Natural killer cell (primary cell): ENCODE measurements around the gene SLC25A26. TPM values are rescaled to one million over a fixed set of nuclear protein-coding genes. Genes with fewer than 3 reads are reported as not detected.
A peak's percentile ranks its signal among the peaks of the same experiment; 100 is the strongest.

Experiments used
- ATAC-seq, 3 donors: fragments of 150-1000 bp in 2 of 3; fragments of 200-7000 bp in 1 of 3; cut with Tn5 transposase; 1 replicate in 1 of 3; 2 replicates in 2 of 3; pipeline ENCODE4 v1.10.0; 2021; ENCODE audit warnings: mild to moderate bottlenecking in 2 of 3, moderate library complexity in 2 of 3
- DNase-seq, 2 donors: peaks; one replicate each; pipeline versions ENCODE4 v3.0.0 to v3.0.0-alpha.2; 2013 to 2021; ENCODE audit warnings: mixed read lengths in 1 of 2
- H3K27ac ChIP-seq: one replicate; pipeline ENCODE4 v1.5.1; 2013; ENCODE audit warnings: mild to moderate bottlenecking, low read length
- H3K27me3 ChIP-seq: one replicate; pipeline ENCODE4 v1.6.1; 2013; ENCODE audit warnings: low read length; ENCODE audit not compliant: control insufficient read depth, insufficient read depth
- H3K36me3 ChIP-seq: one replicate; pipeline ENCODE4 v1.6.1; 2013; ENCODE audit warnings: low read length; ENCODE audit not compliant: control insufficient read depth, insufficient read depth
- H3K4me1 ChIP-seq: one replicate; pipeline ENCODE4 v1.6.1; 2013; ENCODE audit warnings: low read length; ENCODE audit not compliant: control insufficient read depth, insufficient read depth
- H3K4me3 ChIP-seq: one replicate; pipeline ENCODE4 v1.5.1; 2013; ENCODE audit warnings: low read length
- H3K9me3 ChIP-seq: one replicate; pipeline ENCODE4 v1.6.1; 2013; ENCODE audit warnings: low read length; ENCODE audit not compliant: control insufficient read depth, insufficient read depth
- H3K27ac Mint-ChIP-seq, 2 donors: one replicate each; pipeline ENCODE4 v1.8.0; 2022; ENCODE audit warnings: mild to moderate bottlenecking in 2 of 2, mixed read lengths in 2 of 2, moderate library complexity in 1 of 2
- H3K27me3 Mint-ChIP-seq, 2 donors: one replicate each; pipeline ENCODE4 v1.8.0; 2022; ENCODE audit warnings: low read depth in 2 of 2, mixed read lengths in 2 of 2
- H3K36me3 Mint-ChIP-seq: one replicate; pipeline ENCODE4 v1.8.0; 2022; ENCODE audit warnings: mixed read lengths
- H3K4me1 Mint-ChIP-seq, 2 donors: one replicate each; pipeline ENCODE4 v1.8.0; 2022; ENCODE audit warnings: mixed read lengths in 2 of 2
- H3K4me3 Mint-ChIP-seq: one replicate; pipeline ENCODE4 v1.8.0; 2022; ENCODE audit warnings: mild to moderate bottlenecking, moderate library complexity, mixed read lengths
- H3K9me3 Mint-ChIP-seq, 2 donors: one replicate each; pipeline ENCODE4 v1.8.0; 2022; ENCODE audit warnings: mixed read lengths in 2 of 2
- WGBS: methylation state at CpG from one replicate; pipeline ENCODE4 v1.1.7; 2013; ENCODE audit warnings: missing lambda C conversion rate; ENCODE audit not compliant: insufficient coverage; 5-methylcytosine and 5-hydroxymethylcytosine counted together
- intact Hi-C: fragments of 100-400 bp; cut with micrococcal nuclease; formaldehyde crosslinking; loops from one replicate; pipeline ENCODE4 v1.14.2; 2022
- total RNA-seq, 4 donors: library from RNA; stranded (reverse); fragments of 120-200 nt in 1 of 4; gene quantifications; one replicate each; pipeline versions ENCODE4 v1.2.3 to v1.2.4, GENCODE V29; 2013 to 2022
- TF ChIP-seq, protein P1 (sequence below): fragments of 200-600 bp; IDR thresholded peaks from one replicate; pipeline ENCODE4 v1.8.0; 2022; ENCODE audit warnings: antibody characterized with exemption

Gene SLC25A26
- total RNA-seq, 3 donors from 2014 or later (not counting 1 experiment from before 2014, with no cell fraction given) = 18.4 to 23.9 (median 23.3) TPM

DNA sequence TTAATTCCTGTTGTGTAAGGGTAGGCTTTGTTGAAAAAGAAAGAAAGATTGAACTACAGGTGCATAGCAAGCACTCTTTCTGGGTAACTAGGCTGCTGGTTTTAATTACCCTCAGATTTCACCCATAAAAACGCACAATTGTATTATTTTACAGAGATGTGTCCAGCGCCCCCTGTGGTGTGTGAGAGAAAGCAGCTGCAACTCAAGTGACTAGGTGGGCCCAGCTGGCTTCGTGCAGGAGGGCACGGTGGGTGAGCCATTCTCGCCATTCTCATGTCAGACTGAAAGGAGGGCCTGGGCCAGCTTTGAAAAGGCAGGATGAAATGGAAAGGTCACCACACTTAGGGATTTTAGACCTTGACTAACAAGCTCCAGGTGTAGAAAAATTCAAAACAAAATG, 157.5 kb downstream of the SLC25A26 start:
- Histone ChIP-seq H3K36me3 (peaks cover 57% of the 10 kb centered on the region), H3K4me3 (no peak overlapping the region), H3K4me1 (no peaks in the 10 kb centered on the region), H3K9me3 (no peaks in the 10 kb centered on the region), H3K27me3 (no peaks in the 10 kb centered on the region), H3K27ac (no peak overlapping the region)
- H3K4me3 Mint-ChIP-seq = no peak overlapping the region
- no peaks in the 10 kb centered on the region for H3K27me3 Mint-ChIP-seq
- no peaks in the 10 kb centered on the region for H3K9me3 Mint-ChIP-seq
- TF ChIP-seq, protein P1, sequence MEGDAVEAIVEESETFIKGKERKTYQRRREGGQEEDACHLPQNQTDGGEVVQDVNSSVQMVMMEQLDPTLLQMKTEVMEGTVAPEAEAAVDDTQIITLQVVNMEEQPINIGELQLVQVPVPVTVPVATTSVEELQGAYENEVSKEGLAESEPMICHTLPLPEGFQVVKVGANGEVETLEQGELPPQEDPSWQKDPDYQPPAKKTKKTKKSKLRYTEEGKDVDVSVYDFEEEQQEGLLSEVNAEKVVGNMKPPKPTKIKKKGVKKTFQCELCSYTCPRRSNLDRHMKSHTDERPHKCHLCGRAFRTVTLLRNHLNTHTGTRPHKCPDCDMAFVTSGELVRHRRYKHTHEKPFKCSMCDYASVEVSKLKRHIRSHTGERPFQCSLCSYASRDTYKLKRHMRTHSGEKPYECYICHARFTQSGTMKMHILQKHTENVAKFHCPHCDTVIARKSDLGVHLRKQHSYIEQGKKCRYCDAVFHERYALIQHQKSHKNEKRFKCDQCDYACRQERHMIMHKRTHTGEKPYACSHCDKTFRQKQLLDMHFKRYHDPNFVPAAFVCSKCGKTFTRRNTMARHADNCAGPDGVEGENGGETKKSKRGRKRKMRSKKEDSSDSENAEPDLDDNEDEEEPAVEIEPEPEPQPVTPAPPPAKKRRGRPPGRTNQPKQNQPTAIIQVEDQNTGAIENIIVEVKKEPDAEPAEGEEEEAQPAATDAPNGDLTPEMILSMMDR = peak; percentile 59
- peak overlapping the region; percentile 34 to 51 for H3K27ac Mint-ChIP-seq
- H3K4me1 Mint-ChIP-seq = peaks cover 6% of the 10 kb centered on the region in 2 donors
- WGBS = 93% methylated on average over 5 of the region's 5 CpGs
- DNase-seq (peak in 1 of 2 donors; percentile 75), ATAC-seq (peak; percentile 36 to 54 (median 52))
- peaks cover 16% of the 10 kb centered on the region for H3K36me3 Mint-ChIP-seq
- intact Hi-C loops = no loop called here

DNA sequence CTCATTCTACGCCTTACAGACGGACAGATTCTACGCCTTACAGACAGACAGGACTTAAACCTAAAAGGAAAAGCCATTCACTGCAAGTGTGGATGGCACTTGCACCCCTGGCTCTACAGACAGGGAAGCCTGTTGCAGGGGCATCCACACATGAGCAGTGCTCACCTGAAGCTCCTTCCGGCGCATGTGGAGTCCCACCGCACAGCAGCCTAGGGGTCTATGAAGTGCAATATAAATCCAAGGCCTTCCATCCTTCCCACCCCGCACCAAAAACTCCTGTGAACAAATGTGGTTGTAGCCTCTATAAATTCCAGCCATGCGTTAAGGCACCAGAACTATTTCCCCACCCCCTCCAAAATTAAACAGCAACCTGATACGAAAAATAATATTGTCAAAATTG, 158.8 kb downstream of the SLC25A26 start:
- Mint-ChIP-seq H3K36me3 (peaks cover 16% of the 10 kb centered on the region), H3K4me1 (peaks cover 6% of the 10 kb centered on the region in 2 donors), H3K27ac (no peak overlapping the region), H3K9me3 (no peaks in the 10 kb centered on the region), H3K27me3 (no peaks in the 10 kb centered on the region), H3K4me3 (no peak overlapping the region)
- Histone ChIP-seq H3K9me3 (no peaks in the 10 kb centered on the region), H3K4me3 (no peak overlapping the region), H3K4me1 (no peaks in the 10 kb centered on the region), H3K27me3 (no peaks in the 10 kb centered on the region), H3K36me3 (peaks cover 69% of the 10 kb centered on the region), H3K27ac (no peak overlapping the region)
- WGBS = 97% methylated on average over 8 of the region's 9 CpGs
- intact Hi-C loops = no loop called here
- ATAC-seq (no peak), DNase-seq (no peak)
- TF ChIP-seq, protein P1 = no peak

GRCh38 chr3:66380200-66380932, 159.6 kb downstream of the SLC25A26 start:
- TF ChIP-seq, protein P1 = no peak
- intact Hi-C loops = no loop called here
- H3K4me3 Mint-ChIP-seq = no peak overlapping the region
- Histone ChIP-seq H3K9me3 (peaks cover 5% of the 10 kb centered on the region), H3K27ac (no peak overlapping the region), H3K36me3 (peaks cover 74% of the 10 kb centered on the region), H3K4me3 (no peak overlapping the region), H3K4me1 (no peaks in the 10 kb centered on the region), H3K27me3 (no peaks in the 10 kb centered on the region)
- 95% methylated on average over 26 of the region's 26 CpGs for WGBS
- ATAC-seq (no peak), DNase-seq (no peak)
- no peaks in the 10 kb centered on the region for H3K27me3 Mint-ChIP-seq
- no peak overlapping the region for H3K27ac Mint-ChIP-seq
- no peaks in the 10 kb centered on the region for H3K9me3 Mint-ChIP-seq
- peaks cover 6% of the 10 kb centered on the region in 2 donors for H3K4me1 Mint-ChIP-seq
- H3K36me3 Mint-ChIP-seq = peaks cover 16% of the 10 kb centered on the region

DNA sequence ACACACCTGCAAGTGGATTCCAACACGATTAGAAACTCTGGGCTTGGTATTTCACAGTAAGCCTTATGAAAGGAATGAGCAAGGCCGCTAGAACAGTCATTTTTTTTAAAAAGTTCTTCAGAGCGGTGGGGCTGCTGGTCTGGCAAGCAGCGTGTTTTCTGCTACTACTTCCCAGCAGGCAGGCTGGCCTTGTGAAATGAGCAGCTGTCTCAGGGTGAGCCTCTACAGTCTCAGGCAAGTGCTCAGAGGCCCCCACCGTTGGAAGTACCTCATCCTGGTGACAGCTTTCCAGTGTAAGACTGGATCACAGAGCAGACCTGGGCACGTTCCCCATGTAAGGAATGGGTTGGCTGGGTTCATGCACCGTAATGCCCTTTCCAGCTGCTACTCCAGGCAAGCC, 160.8 kb downstream of the SLC25A26 start:
- Histone ChIP-seq H3K36me3 (peaks cover 73% of the 10 kb centered on the region), H3K9me3 (peaks cover 5% of the 10 kb centered on the region), H3K27ac (no peak overlapping the region), H3K4me3 (no peak overlapping the region), H3K27me3 (no peaks in the 10 kb centered on the region), H3K4me1 (peaks cover 9% of the 10 kb centered on the region)
- no peak overlapping the region for H3K27ac Mint-ChIP-seq
- intact Hi-C loops = no loop called here
- no peaks in the 10 kb centered on the region for H3K27me3 Mint-ChIP-seq
- peaks cover 6 to 12% of the 10 kb centered on the region in 2 donors for H3K4me1 Mint-ChIP-seq
- no peak for DNase-seq
- peaks cover 16% of the 10 kb centered on the region for H3K36me3 Mint-ChIP-seq
- 92% methylated on average over 7 of the region's 7 CpGs for WGBS
- H3K9me3 Mint-ChIP-seq = no peaks in the 10 kb centered on the region
- no peak for ATAC-seq
- H3K4me3 Mint-ChIP-seq = no peak overlapping the region
- TF ChIP-seq, protein P1 = no peak
